CD4-positive, alpha-beta T cell treated with Interleukin-15 for 1 hour (primary cell): Measurements from ENCODE around the gene PLD3.
A peak's percentile ranks its signal among the peaks of the same experiment; 100 is the strongest.
"Not testable (repeated sequence)": the region's sequence is repeated elsewhere in the genome, so short reads cannot be mapped to it uniquely, and the experiment has no call there.

Experiments
- DNase-seq: peaks from one replicate; pipeline ENCODE4 v3.0.0-alpha.2; 2020

Gene PLD3

GRCh38 chr19:40390084-40390742 lies 41.7 kb downstream of the PLD3 start, which contains the start of gene HIPK4:
HIPK4 (minus strand) TSS chr19:40390181; CDS start chr19:40389902, 279 bp downstream.
- DNase-seq = no peak

GRCh38 chr19:40392123-40392522 lies 43.6 kb downstream of the PLD3 start:
- DNase-seq = no peak

GRCh38 chr19:40392894-40393517 lies 44.5 kb downstream of the PLD3 start:
- DNase-seq = no peak

GRCh38 chr19:40393894-40394815 lies 45.7 kb downstream of the PLD3 start:
- DNase-seq = no peak

GRCh38 chr19:40394816-40395210 lies 46.3 kb downstream of the PLD3 start:
- DNase-seq = no peak

GRCh38 chr19:40395956-40396355 lies 47.5 kb downstream of the PLD3 start:
- no peak for DNase-seq

GRCh38 chr19:40396886-40397567 lies 48.5 kb downstream of the PLD3 start:
- no peak for DNase-seq

- no peak for DNase-seq
Measured at GRCh38 chr19:40397568-40397906, 49.0 kb downstream of the PLD3 start.

GRCh38 chr19:40398417-40399131 lies 50.1 kb downstream of the PLD3 start:
- DNase-seq = peak; percentile 80

GRCh38 chr19:40400559-40400958 lies 52.1 kb downstream of the PLD3 start:
- DNase-seq = no peak

GRCh38 chr19:40403262-40403984 lies 54.9 kb downstream of the PLD3 start:
- DNase-seq = peak; percentile 88

GRCh38 chr19:40407714-40408597 lies 59.5 kb downstream of the PLD3 start:
- DNase-seq = no peak

GRCh38 chr19:40408598-40408925 lies 60.1 kb downstream of the PLD3 start:
- DNase-seq = not testable (repeated sequence)

GRCh38 chr19:40410030-40410389 lies 61.5 kb downstream of the PLD3 start:
- DNase-seq = no peak

- no peak for DNase-seq
Measured at GRCh38 chr19:40411125-40411842, 62.8 kb downstream of the PLD3 start.

- no peak for DNase-seq
Measured at GRCh38 chr19:40411958-40412499, 63.5 kb downstream of the PLD3 start.

- DNase-seq = no peak
Measured at GRCh38 chr19:40412866-40413265, 64.4 kb downstream of the PLD3 start.

- no peak for DNase-seq
Measured at GRCh38 chr19:40413291-40413845, 64.9 kb downstream of the PLD3 start, which contains the start of gene PRX. PRX (minus strand) TSS chr19:40413378; CDS start chr19:40407932, 5,446 bp downstream.
